GM19324 (cell line): Measurements from ENCODE around the gene KCNG2.

Source experiments
- ATAC-seq: cut with Tn5 transposase; IDR thresholded peaks from one replicate; pipeline ENCODE4 v1.9.1; 2021; ENCODE audit warnings: mild to moderate bottlenecking, moderate library complexity; ENCODE audit not compliant: unreplicated experiment, low FRiP score

Gene KCNG2

DNA sequence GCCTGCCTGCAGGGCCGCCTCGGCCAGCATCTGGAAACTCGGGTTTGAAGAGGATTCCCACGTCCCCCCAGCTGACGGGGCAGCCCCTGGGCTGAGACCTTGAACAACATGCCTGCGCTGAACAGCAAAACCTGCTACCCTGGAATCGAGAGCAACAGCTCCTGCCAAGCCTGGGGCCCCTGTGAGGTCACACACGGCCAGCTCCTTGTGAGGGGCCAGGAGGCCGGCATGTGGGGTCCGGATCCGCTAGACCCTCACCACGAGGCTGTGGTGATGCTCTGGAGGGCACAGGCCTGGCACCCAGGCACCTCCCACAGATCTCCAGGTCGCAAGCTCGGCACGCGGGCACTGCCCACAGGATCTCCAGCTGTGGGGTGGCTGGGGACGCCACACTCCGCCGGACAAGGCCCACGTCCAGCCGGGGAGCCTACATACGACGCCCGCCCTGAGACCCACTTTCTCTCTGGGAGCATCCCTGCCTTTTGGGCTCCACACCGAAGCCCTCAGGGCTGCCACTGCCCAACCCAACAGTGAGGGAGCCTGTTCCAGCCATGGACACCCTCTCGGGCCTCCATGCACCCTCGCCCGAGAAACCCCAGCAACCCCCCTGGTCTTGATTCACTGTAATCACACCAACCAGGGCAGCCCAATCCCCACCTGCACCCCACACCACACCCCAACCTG, 119.6 kb downstream of the KCNG2 start:
- ATAC-seq = no peak

DNA sequence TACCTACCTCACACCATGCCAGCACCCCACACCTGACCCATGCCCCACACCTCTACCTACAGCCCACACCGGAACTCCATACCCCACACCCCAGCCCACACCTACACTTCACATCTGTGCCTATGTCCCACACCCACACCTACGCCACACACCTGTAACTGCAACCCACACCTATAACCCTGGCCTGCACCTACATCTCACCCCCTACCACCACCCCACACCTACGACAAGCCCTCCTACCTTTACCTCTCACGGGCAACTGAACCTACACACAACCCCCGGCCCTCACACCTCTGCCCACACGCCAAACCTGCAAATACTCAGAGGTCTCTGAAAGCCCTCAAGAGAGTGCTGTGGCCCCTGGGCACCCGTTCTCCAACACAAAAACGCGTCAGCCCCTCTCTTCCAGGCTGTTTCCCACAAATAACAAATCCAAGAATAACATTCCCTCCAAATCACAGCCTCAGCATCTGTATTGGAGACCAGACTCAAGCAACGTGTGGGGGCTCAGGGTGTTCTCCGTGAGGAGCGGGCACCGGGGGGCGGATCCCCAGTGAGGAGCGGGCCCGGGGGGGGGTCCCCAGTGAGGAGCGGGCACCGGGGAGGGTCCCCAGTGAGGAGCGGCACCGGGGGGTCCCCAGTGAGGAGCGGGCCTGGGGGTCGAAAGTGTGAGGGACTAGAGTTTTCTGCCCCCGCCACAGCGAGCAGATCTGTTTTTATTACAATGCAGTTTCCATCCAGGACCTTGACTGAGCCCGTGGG, 120.3 kb downstream of the KCNG2 start:
- ATAC-seq = no peak

DNA sequence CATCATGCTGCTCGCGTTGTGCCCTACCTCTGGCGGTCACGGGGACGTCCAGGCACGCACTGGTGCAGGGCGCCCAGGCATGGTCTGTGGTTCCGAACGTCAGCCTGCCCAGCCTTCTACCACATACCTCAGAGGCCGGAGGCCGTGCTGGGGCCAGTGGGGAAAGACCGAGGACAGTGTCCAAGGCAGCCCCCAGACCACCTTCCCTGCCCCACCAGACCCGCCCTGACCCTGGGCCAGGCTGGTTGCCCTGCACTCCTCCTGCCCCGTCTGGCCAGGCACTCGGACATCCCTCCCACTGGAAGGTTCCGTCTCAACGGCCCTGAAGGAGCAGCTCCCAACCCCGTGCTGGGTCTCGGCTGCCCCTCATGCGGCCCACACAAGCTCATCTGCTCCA, 120.9 kb downstream of the KCNG2 start:
- ATAC-seq = no peak

DNA sequence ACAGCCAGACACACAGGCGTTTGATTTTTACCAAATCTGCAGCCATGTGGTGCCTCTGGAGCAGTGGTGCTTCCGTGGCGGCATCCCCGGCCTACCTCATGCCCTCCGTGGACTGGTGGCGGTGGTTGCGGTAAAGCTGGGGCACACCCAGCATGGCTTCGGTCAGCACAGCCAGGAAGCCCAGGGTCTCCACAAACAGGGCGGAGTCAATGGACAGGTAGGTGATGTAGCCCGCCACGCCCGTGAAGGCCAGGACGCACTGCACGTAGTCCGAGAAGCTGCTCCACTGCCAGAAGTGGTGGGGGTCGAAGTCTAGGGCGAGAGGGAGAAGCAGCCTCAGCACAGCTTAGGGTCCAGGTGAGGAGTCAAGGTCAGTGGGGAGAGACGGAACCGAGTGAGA, 121.4 kb downstream of the KCNG2 start:
- ATAC-seq = no peak

DNA sequence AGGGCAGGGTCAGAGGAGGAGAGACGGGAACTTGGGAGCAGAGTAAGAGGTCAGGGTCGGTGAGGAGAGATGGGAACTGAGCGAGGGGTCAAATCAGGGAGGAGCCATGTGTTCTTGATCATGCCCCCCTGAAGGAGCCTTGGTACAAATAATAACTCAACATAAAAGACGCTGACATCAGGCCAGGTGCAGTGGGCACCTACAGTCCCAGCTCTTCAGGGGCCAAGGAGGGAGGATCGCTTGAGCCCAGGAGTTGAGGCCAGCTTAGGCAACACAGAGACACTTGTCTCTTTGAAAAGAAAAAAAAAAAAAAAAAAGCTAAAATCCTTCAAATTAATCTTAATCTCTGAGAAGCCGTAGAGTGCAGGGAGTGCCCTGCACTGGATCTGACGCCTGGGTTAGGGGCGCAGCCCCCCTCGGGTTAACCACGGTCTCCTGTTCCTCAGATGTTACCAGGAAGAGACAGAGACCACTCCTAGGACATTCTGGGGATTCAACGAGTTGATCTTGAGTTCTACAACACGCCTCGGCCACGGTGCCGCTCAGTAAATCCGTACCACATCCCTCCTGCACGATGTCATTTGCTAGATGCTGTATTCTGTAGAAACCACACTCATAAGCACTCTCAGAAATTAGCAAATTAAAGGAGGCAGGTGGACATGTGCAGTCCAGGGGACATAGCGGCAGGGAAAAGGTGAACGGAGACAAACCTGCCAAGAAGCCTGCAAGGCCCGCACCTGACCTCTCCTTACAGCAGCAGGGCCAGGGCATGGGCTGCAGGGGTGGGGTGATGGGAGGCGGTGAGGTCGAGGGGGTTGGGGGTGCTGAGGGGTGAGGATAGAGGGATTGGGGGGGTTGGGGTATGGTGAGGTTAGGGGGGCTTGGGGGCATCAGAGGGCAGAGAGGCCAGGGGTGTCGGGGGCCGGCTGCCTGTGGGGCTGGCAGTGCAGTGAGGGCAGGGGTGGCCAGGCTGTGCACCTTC, 124.5 kb downstream of the KCNG2 start:
- no peak for ATAC-seq

DNA sequence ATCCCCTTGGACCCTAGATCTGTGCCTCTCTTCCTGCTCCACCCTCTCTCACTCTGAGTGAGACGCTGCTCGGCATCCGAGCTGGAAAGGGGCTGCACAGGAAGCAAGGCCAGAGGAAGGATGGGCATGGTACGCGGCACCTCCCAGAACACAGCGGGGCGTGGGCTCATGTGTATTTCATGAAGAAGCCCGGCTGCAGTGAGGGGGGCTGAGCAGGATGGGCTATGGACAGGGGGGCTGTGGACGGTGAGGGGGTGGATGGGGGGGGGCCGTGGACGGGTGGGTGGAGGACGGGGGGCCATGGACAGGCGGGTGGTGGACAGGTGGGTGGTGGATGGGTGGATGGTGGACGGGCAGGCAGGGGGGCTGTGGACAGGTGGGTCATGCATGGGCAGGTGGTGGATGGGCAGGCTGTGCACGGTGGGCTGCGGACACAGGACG, 125.3 kb downstream of the KCNG2 start:
- no peak for ATAC-seq

DNA sequence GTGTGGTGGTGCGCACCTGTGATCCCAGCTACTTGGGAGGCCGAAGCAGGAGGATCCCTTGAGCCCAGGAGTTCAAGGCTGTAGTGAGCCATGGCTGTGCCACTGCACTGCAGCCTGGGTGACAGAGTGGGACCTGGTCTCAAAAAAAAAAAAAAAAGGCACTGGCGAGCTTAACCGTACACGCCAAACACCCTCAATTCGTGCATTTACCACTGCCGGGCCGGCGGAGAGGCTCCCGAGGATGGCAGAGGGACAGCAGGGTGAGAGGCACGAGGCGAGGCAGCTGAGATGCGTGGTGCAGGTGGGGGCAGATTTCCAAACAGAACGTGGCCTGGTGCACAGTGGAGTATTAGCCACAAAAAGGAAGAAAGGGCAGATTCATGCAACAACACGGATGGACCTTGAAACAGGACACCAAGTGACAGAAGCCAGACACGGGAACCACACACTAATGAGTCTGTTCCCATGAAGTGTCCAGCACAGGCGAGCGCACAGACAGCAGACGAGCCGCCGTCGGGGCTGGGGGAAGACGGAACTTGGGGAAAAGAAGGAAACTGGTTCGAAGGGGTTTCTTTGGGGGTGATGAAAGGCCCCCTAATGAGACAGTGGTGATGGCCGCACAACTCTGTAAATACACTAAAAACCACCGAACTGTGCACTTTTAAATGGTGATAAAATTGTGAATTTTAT, 126.3 kb downstream of the KCNG2 start:
- ATAC-seq = no peak

DNA sequence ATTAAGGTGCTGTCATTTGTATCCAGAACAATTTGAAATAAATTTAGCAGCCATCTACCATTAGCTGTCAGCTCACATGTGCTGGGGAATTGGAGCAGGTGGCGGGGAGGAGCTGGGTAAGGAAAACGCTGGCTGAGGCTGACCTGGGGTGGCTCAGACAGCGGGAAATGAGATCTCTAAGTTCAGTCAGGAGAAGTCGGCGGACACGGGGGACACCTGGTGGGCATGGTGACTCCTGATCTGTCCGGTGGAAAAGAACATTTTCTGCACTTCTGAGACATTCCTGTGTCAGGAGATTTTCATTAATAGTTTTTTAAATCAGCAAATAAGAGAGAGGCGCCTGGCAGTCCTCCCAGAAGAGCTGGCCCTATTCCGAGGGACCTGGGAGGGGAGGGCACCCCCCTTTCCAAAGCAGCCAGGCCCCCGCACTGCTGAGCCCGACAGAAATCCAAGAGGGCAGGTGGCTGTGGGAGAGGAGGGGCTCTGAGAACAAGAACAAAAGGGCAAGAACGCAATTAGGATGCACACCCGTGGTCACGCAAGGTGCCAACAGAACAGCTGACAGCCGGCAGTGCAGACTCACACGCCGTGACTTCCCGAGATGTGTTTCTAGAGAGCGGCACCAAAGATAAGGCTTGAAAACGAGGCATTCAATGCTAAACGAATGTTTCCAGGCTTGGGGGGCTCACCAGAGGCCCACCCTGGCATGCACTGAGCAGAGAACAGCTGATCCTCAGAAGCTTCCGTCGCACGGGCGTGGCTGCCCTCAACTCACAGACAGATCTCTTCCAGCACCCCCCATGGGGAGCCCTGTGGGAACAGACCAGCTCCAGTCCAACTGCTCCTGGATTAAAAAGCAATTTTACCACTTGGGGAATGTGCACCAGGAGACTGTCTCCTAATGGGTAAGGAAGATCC, 127.3 kb downstream of the KCNG2 start:
- ATAC-seq = no peak

DNA sequence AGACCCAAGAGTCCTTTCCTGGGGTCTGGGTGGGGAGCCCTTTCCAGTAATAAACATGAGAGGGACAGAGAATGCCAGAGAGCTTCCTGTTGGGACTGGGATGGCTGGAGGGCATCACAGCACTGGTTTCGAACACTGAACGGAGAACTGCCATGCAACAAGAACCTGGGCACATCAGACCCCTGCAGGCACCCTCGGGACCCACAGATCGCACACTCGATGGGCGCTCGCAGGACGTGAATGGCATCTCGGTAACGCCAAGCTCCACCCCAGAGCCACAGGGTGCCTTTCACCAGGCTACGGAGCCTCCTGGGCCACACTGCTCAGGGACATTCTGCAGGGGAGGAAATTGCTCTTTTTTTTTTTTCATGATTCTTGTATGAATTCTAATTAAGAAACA, 128.6 kb downstream of the KCNG2 start:
- no peak for ATAC-seq

DNA sequence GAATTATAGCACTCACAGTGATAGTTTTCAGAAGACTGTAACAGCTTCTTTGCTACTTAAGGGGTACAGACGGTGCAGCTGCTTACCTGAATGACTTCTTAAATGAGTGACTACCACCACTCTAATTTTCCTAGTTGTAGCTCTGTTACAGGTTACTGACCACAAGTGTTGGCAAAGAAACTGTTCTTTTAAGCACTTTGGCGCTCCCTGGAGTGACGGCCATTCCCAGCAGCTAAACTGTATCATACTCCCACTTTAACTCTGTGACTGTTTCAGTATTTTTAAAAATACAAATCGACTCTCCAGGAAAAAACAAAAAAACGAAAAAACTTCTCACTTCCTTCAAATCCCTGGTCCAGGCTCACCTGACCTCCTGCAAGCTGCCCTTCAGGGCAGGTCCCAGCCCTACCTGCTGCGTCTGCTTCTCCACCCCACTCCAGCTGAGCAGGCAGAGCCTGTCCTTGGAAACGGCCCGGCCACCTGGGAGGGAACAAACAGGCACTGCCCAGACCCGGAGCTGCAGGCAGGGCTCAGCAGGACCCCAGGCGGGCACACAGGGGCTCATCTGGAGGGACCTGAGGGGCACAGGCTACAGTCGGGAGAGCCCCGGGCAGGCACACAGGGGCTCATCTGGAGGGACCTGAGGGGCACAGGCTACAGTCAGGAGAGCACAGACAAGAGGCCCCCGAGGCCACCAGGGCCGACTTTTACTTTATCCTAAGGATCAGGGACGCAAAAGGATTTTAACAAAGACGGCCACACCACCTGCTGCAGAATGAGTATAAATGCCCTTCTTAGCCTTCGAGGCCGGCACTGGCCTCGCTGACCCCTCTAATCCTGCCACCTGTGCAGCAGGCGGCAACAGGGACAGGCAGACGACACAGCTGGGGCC, 129.2 kb downstream of the KCNG2 start:
- ATAC-seq = no peak

DNA sequence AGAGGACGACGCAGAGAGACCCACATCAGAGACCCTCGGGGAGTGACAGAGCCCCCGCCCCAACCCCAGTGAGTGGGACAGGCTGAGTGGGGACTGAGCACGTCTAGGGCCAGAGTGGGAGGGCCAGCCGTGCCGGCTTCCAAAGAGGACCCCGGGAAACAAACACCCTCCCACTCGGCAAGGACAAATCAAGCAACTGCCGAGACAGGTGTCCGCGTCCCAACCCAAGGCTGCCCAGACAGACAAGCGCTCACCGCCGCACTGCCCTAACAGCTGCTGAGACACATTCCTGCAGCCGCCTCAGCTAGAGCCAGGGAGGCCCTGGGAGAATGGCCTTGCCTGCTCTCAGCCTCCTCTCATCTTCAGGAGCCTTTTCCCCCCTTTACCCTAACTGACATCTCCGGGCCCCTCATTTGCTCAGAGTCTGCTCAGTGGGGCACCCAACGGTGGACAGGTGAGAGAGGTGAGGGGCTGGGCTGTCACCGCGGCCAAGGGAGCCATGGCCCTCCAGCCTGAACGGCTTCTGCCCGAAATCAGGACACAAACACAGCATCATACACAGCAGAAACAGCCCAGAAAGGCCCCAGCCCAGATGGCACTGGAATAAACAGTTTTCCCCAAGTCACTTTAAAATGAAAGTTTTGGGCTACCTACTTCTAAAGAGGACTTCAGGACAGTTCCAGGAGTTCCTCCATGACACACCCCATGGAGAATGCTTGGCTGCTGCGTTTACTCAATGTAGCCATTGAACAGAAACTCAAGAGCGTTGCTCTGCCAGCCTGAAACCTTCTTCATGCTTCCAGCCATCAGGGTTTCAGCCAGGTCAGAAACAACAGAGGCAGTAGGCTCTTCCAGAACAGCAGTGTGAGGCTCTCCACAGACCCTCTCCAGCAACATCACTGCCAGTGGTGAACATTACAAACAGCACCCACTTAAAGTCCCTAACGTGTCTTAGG, 130.1 kb downstream of the KCNG2 start:
- ATAC-seq = no peak

DNA sequence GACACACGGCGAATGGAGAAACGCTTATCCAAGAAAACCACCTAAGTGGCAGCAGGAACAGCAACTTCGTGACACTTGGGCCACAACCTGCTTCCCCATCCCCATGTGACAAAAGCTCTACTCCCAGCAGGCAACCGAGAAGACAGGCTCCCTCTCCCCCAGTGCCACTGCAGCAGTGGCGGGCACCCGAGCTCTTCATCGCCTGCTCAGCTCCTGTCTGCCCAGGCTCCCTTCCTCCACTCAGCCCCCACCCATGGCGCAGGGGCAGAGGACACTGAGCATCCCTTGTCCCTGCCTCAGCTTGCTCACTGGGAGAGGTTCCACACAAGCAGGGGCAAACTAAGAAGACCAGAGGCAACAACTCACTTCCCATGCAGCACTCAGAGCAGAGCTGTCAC, 130.8 kb downstream of the KCNG2 start:
- ATAC-seq = no peak

DNA sequence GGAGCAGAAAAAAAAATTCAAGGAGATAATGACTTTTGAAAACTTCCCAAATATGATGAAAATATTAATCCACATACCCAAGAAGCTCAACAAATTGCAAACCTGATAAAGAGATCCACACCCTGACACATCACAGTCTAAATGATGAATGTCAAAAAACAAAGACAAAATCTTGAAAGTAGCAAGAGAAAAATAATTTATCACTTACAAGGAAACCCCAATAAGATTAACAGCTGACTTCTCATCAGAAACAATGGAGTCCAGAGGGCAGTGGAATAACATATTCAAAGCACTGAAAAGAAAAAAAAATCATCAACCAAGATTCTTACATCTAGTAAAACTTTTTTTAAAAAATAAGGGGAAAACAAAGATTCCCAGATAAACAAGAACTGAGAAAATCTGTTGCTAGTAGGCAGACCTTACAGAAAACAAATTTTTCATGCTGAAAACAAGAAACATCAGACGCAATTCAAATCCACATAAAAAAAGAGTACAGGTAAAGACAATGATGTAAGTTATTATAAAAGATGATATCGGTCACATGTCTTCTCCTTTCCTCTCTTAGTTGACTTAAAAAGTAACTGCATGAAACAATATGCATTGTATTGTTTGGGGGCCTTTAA, 132.4 kb downstream of the KCNG2 start:
- no peak for ATAC-seq

DNA sequence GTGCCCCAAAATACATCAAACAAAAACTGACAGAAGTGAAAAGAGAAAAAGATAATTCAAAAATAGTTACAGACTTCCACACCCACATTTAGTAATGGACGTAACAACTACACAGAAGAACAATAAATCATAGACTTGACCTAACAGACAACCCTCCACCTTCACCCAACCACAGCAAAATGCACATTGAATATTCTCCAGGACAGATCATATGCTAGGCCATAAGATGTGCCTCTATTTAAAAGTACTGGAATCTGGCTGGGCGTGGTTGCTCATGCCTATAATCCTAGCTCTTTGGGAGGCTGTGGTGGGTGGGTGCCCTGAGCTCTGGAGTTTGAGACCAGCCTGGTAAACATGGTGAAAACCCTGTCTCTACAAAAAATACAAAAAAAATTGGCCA, 133.7 kb downstream of the KCNG2 start:
- ATAC-seq = no peak

DNA sequence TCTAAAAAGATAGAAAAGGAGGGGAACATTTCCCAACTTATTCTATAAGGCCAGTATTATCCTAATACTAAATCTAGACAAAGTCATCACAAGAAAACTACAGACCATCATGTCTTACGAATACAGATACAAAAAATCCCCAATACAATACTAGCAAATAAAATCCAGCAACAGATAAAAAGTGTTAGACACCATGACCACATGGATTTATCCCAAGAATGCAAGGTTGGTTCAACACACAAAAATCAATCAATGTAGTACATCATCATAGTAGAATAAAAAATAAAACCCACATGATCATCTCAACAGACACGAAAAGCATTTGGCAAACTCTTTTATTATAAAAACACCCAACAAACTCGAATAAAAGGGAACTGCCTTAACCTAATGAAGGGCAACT, 135.2 kb downstream of the KCNG2 start:
- no peak for ATAC-seq

DNA sequence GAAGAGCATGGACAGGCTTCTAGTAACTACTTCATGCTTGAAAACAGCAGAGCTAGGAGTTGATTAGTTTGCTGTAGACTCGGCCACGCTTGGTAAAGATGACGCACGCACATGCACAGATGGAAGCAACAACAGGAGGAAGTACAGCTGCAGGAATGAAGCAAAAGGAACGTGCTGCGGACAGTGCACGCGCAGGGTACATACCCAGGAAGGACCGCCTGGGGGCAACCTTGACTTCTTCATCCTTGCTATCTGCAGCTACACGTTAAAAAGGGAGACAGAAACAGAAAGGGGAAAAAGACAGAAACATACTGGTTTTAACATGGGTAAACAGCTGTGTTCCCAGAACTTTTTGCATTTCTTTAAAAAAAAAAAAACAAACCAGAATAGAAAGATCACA, 136.0 kb downstream of the KCNG2 start:
- ATAC-seq = no peak
